Activated CD8-positive, alpha-beta T cell treated with anti-CD3 and anti-CD28 coated beads for 36 hours (primary cell): ENCODE measurements around the gene PRDM10. TPM values are rescaled to one million over a fixed set of nuclear protein-coding genes. Genes with fewer than 3 reads are reported as not detected.

ENCODE experiments used
- ATAC-seq: fragments of 200-7000 bp; cut with Tn5 transposase; one replicate; pipeline ENCODE4 v1.10.0; 2021; ENCODE audit warnings: mild to moderate bottlenecking, moderate library complexity
- CTCF ChIA-PET: fragments of 350-600 bp; sonication (Branson Sonifier 250); formaldehyde crosslinking; loops from one replicate; lab custom pipeline; 2021; ENCODE audit warnings: antibody characterized with exemption; lab: Charles Lee
- POLR2A ChIA-PET: fragments of 350-600 bp; sonication (Branson Sonifier 250); formaldehyde crosslinking; loops from one replicate; lab custom pipeline; 2021; ENCODE audit warnings: antibody characterized with exemption; lab: Charles Lee
- DNase-seq: peaks from one replicate; pipeline ENCODE4 v3.0.0-alpha.2; 2020
- H3K27ac Mint-ChIP-seq: one replicate; pipeline ENCODE4 v1.8.0; 2021; ENCODE audit warnings: mild to moderate bottlenecking, mixed read lengths
- H3K27me3 Mint-ChIP-seq: one replicate; pipeline ENCODE4 v1.8.0; 2021; ENCODE audit warnings: mixed read lengths
- H3K36me3 Mint-ChIP-seq: one replicate; pipeline ENCODE4 v1.8.0; 2021; ENCODE audit warnings: low read depth, mixed read lengths
- H3K4me1 Mint-ChIP-seq: one replicate; pipeline ENCODE4 v1.8.0; 2021; ENCODE audit warnings: low read depth, mixed read lengths
- H3K4me3 Mint-ChIP-seq: one replicate; pipeline ENCODE4 v1.8.0; 2021; ENCODE audit warnings: mild to moderate bottlenecking, moderate library complexity, mixed read lengths
- H3K9me3 Mint-ChIP-seq: one replicate; pipeline ENCODE4 v1.8.0; 2021; ENCODE audit warnings: mixed read lengths
- CTCF ChIP-seq: fragments of 200-600 bp; IDR thresholded peaks from one replicate; pipeline ENCODE4 v1.8.0; 2022; ENCODE audit warnings: antibody characterized with exemption, mild to moderate bottlenecking
- intact Hi-C: fragments of 100-400 bp; cut with micrococcal nuclease; formaldehyde crosslinking; loops from one replicate; pipeline ENCODE4 v1.10.0; 2022
- total RNA-seq, 2 experiments: library from RNA; stranded (reverse); gene quantifications; one replicate each; pipeline ENCODE4 v1.2.3, GENCODE V29; 2021

Gene PRDM10
- total RNA-seq, 2 experiments from 2014 or later = 15.6 to 18.8 TPM

- ATAC-seq = no peak
- H3K4me3 Mint-ChIP-seq = no peak overlapping the region
- TF ChIP-seq CTCF = no peak
- ChIA-PET CTCF (no interaction called here), POLR2A (no interaction called here)
- no peak overlapping the region for H3K27ac Mint-ChIP-seq
- peaks cover 4% of the 10 kb centered on the region for H3K36me3 Mint-ChIP-seq
- DNase-seq = no peak
- H3K27me3 Mint-ChIP-seq = no peaks in the 10 kb centered on the region
- intact Hi-C loops = no loop called here
- H3K4me1 Mint-ChIP-seq = peaks cover 10% of the 10 kb centered on the region
- no peaks in the 10 kb centered on the region for H3K9me3 Mint-ChIP-seq
Measured at GRCh38 chr11:129969920-129970319, 32.7 kb downstream of the PRDM10 start.

DNA sequence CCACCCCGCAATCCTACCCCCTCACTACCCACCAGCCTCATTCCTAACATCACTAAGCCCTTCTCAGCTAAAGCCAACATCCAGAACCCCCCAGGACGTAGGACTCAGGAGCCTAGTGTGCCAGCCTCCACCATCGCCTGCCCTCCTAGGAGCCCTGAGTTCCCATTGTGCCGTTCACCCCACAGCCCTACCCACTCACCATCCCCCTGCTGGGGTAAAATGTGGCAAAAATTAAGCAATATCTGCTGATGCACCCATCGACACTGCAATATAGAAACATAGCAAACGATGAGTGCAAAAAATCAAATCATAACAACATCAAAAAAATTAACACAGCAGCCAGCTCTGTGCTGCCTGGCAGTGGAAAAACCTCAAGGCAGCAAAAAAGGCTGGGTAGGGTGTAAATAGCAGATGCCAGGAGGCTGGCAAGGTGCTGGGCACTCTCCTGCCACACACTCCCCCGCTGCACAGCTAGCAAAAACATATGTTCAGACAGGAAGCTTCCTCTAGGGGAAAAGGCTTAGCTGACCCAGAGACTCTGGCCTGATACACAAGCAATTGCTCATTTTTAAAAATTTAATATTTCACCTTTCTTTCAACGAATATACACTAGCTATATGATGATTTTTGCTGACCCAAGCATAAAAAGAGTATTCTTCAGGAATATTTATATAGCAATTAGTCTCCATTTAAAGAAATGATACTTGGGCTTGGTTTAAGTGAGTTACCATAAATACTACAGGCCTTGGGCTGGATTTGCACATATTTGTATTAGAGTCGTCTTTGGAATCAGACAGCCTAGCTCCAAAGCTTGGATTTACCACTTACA, 33.8 kb downstream of the PRDM10 start:
- H3K27ac Mint-ChIP-seq = no peak overlapping the region
- no peak for ATAC-seq
- CTCF ChIA-PET = interaction anchor here (0.6 kb wide), 1 partner anchor 55 kb away, joined by 3 read pairs; no protein-coding TSS in a partner anchor
- intact Hi-C loops = no loop called here
- peaks cover 13% of the 10 kb centered on the region for H3K4me1 Mint-ChIP-seq
- peaks cover 4% of the 10 kb centered on the region for H3K36me3 Mint-ChIP-seq
- no peaks in the 10 kb centered on the region for H3K9me3 Mint-ChIP-seq
- no peak overlapping the region for H3K4me3 Mint-ChIP-seq
- no peak for DNase-seq
- TF ChIP-seq CTCF = no peak
- no peaks in the 10 kb centered on the region for H3K27me3 Mint-ChIP-seq
- POLR2A ChIA-PET = interaction anchor here (0.6 kb wide), 1 partner anchor 36 kb away, joined by 3 read pairs; no protein-coding TSS in a partner anchor

DNA sequence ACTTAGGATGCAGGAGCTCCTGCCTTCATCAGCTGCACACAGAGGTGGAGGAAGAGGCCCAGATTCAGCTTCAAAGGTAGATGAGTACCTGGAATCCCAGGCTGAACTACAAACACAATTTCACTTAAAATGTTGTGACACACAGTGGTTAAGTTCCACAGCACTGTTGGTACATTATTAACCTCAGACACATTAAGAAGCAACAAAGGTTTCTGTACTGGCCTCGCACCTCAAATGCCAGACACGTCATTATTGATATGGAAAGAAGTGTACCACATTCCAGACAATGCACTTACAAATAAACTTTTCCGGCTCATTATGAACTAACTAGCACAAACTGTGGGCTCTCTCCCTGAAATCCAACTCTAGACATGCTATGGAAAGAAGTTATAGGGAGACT, 34.6 kb downstream of the PRDM10 start:
- no peak for TF ChIP-seq CTCF
- intact Hi-C loops = no loop called here
- ChIA-PET CTCF (no interaction called here), POLR2A (no interaction called here)
- no peak for ATAC-seq
- Mint-ChIP-seq H3K27ac (no peak overlapping the region), H3K36me3 (peaks cover 4% of the 10 kb centered on the region), H3K9me3 (no peaks in the 10 kb centered on the region), H3K4me3 (no peak overlapping the region), H3K27me3 (no peaks in the 10 kb centered on the region), H3K4me1 (peaks cover 14% of the 10 kb centered on the region)
- DNase-seq = no peak

DNA sequence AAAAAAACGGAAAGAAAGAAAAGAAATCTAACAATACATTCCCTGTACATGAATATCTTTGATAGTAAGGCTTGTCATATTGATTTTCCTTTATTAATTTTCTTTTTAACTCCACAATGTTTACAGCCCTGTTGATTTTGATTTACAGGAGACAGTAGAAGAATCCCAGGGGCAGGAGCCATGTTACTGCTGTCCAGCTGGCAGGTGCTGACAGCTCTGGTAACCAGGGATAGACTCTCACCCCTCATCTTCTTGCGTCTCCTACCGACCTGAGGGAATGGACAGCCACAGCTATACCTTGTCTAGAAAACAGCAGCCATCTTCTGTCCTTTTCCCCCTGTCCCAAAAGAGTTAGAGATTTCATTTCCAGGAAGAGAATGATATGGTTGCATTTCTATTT, 37.4 kb downstream of the PRDM10 start:
- Mint-ChIP-seq H3K36me3 (peaks cover 3% of the 10 kb centered on the region), H3K9me3 (no peaks in the 10 kb centered on the region), H3K27me3 (no peaks in the 10 kb centered on the region), H3K27ac (no peak overlapping the region), H3K4me1 (peaks cover 21% of the 10 kb centered on the region), H3K4me3 (no peak overlapping the region)
- DNase-seq = no peak
- ATAC-seq = no peak
- no peak for TF ChIP-seq CTCF
- POLR2A ChIA-PET = no interaction called here
- intact Hi-C loops = no loop called here
- CTCF ChIA-PET = interaction anchor here (1.8 kb wide), 1 partner anchor 167 kb away, joined by 4 read pairs; no protein-coding TSS in a partner anchor
